ENCODE results near the gene ALG8.
"Not testable (repeated sequence)": the region's sequence is repeated elsewhere in the genome, so short reads cannot be mapped to it uniquely, and the experiment has no call there.

Gene ALG8

DNA sequence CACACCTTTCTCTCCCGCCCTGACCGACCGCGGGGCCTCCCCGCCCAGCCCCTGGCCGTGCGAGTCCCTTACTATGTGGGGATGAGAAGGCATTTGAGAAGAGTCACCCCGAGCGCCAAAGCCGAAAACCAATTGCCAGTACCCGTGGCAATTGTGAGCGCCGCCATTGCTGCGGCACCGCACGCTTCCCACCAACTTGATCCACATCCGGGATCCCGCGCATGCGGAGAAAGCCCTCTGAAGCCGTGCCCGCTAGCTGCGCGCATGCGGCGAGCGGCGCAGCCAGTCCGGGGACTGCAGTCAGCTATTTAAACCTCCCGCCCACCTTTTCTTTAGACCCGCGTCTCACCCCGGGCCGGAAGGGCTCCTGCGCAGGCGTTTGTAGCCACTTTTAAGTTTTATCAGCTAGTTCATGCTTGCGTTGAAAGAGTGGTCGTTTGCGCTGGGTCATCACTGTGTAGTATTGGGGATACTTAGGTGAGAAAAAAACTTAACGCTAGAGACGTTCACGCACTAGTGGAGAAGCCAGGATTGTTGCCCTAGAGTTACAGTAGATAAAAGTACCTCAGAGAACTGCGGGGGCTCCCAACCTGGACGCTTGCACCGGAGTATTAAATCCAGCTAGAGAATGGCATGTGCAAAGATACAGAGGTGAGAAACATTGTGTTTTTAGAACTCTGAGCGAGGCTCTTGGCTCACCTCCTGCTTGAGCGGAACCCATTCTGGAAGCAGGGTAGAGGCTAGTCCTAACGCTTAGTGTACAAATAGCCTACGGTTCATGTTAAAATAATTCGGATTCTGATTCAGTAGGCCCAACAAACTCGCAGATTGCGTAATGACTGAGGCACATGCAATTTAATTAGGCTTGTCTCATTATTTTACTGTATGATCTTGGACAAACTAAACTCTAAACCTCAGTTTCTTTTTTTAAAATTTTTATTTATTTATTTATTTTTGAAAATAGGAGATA lies at the start of gene ALG8:
TSS of gene ALG8 (minus strand) at position 205 of the 970 bp plus-strand sequence. CDS start at position 167, 38 bp downstream.
- peak; percentile 91 for DNase-seq

DNA sequence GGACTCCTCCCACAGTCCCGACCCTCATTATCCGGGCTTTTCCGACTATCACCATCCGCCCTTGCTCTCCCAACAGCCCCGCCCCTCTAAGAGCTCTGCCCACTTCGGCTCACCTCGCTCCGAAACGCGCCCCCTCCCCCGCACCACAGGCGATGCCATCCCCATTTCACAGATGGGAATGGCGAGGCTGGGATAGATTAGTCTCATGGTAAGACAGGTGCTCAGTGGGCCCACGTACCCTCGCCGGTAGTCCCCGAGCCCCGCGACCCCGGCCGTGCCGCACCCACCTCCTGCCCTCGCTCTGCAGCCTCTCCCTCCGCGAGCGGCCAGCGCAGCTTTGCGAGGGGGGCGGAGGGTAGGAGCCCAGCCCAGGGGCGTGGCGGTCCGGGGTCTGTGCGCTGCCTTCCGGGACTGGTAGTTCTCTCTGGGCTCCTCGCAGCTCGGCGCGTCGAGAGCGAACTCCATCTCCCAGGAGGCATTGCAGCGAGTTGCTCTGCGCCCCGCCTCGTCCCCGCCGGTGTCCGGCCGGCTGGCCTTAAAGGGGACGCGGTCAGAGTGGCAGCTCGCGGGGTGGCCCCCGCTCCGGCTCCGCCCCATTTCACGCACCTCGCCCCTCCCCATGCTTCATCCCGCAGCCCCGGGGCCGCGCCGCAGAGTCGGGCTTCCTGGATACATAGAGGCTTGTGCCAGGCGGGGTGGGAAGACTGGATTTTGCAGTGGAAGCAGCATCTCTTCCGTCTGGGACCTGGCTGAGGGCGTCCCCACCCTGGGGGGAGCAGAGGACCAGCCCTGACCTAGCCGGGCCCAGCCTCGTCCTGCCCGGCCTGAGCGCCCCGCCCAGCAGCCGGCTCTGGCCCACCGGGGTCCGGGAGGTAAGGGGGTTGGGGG lies 49.1 kb upstream of the ALG8 start, which contains the start of the genes KCTD21 and USP35:
TSS of gene KCTD21 (minus strand) at position 341 of the 888 bp plus-strand sequence. CDS start 14,072 bp downstream, outside the sequence.
TSS of gene USP35 (plus strand) at position 634 of the 888 bp plus-strand sequence. CDS start 7,327 bp downstream, outside the sequence.
- peak; percentile 95 for DNase-seq

DNA sequence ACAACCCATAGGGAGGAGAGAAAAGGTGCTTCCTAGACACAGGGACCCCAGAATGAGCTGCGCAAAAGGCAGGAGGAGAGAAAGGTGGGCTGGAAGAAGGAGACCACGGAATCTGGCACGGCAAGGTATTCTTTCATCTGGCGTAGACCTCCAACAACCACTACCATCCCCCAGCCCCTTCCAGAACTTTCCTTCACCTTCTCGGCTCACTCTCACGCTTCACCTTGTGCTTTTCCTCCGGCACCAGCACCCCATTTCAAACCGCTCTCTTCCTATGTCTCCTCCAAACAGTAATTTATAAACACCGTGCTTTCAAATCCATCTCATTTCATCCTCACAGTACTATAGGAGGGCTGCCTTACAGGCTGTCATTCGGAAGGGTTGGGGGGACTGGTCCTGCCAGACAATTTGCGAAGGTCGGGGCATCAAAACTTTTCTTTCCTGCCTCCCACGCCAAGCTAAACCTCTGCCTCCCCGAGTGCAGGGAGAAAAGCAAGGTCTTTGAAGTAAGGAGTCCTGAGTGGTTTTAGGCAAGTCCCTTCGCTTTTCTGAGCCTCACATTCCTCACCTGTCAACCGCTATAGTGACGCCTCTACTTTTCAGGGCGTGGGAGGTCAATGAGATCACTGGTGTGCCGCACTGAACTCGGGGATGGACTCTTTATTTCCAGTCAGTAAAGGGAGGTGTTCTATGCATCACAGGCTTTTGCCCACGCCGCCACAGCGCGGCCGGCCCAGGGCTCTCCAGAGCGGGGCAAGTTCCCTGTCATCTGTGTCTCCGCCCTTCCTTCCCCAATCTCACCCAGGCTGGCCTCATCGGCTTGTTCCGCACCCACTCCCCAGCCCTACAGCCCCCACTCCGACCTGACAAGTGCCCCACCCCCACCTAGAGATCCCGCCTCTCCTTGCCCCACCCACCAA lies 48.2 kb upstream of the ALG8 start:
- DNase-seq: no peak

DNA sequence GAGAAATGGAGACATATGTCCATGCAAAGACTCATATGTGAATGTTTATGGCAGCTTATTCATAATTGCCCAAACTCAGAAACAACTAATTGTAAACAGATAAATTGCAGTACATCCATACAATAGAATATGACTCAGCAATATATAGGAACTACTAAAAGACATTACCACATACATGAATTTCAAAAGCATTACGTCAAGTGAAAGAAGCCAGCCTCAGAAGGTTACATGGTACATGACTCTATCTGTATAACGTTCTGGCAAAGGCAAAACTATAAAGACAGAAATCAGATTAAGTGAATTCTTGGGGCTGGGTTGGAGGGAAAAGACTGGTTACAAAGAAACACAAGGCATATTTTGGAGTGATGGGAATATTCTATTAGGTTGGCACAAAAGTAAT lies 41.8 kb upstream of the ALG8 start:
- no peak for DNase-seq

DNA sequence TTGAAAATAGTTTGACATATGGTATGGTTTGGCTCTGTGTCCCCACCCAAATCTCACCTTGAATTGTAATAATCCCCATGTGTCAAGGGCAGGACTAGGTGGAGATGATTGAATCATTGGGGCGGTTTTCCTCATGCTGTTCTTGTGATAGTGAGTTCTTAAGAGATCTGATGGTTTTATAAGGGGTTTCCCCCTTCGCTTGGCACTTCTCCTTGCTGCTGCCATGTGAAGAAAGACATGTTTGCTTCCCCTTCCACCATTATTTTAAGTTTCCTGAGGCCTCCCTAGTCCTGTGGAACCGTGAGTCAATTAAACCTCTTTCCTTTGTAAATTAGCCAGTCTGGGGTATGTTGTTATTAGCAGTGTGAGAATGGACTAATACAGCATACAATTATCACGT lies 41.3 kb upstream of the ALG8 start:
- DNase-seq: no peak

DNA sequence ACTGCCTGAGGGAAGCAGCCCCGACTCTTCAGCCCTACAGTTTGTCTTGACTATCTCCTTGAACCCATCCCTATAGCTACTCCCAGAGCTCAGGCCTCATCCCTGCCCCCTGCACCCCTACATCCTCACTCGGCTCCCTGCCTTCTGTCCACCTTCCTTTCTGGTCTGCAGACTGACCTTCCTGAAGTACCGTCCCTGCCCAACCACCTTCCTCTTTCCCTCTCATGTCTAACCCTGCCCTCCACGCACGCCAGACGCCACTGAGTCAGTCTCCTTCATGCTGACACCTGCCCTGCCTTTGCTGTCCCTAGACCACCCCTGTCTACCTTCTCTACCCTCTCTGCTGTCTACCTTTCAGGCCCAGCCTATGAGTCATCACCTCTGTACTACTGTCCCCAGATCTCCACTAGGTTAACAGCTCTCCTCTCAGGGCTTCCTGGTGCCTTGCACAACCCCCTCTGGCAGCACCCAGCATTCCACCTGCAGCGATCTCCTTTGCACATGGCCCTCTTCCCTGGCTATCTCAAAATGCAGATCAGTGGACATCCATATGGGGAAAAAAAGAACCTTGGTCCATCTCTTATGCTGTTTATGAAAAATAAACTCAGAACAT lies 40.1 kb upstream of the ALG8 start:
- no peak for DNase-seq

DNA sequence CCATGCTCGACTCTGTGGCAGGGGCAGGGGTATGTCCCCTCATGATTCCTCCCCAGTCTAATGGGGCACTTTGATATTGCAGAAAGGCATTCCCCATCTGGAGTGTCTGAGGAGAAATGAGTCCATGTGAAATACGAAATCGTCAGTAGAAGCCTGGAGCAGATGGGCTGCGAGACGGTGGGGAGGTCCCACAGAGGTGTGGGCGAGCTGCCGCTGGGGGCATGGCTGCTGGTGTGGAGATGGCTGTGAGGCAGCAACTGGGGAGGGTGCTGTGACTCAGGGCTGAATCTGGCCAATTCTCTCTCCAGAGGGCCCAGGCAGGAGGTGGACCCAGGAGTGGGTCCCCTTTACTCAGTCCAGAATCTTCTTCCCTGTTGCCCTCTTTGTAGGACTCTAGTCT lies 37.8 kb upstream of the ALG8 start:
- no peak for DNase-seq

DNA sequence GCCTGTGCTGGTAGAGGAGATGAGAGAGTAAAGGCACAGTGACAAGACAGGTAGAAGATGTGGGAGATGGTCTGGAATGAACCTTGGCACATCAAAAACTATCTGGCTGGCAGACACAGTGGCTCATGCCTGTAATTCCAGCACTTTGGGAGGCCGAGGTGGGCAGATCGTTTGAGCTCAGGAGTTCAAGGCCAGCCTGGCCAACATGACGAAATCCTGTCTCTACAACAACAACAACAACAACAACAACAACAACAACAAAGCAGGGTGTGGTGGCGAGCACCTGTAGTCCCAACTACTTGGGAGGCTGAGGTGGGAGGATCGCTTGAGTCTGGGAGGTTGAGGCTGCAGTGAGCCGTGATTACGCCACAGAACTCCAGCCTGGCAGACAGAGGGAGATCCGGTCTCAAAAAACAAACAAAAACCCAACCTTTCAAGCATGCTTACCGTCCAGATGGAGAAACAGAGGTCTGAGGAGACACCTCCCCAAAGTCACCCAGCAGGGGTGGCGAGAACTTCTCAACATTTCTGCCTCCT lies 37.2 kb upstream of the ALG8 start:
- DNase-seq: no peak

DNA sequence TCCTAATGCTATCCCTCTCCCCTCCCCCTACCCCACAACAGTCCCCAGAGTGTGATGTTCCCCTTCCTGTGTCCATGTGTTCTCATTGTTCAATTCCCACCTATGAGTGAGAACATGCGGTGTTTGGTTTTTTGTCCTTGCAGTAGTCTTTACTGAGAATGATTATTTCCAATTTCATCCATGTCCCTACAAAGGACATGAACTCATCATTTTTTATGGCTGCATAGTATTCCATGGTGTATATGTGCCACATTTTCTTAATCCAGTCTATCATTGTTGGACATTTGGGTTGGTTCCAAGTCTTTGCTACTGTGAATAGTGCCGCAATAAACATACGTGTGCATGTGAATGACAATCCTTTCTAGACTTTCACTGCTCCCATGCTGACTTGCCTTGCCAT lies 36.4 kb upstream of the ALG8 start:
- DNase-seq: not testable (repeated sequence)

DNA sequence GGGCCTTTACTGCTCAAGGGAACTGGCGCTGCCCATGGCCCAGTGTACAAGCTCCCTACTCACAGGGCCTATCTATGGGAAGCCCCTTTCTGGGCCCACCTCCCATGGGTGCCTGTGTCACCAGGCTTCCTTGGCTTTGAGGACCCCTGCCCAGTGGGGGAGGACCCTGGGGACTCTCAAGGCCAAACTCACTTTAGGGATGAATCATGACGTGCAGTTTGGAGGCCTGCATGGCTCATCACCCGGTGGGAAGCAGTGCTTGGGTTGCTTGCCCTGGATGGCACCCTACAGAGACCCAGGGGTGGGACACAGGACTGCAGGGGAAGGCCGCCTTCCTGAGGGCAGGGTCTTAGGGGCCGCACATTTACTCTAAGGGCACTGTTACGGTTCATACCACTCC lies 32.5 kb upstream of the ALG8 start:
- DNase-seq: no peak

DNA sequence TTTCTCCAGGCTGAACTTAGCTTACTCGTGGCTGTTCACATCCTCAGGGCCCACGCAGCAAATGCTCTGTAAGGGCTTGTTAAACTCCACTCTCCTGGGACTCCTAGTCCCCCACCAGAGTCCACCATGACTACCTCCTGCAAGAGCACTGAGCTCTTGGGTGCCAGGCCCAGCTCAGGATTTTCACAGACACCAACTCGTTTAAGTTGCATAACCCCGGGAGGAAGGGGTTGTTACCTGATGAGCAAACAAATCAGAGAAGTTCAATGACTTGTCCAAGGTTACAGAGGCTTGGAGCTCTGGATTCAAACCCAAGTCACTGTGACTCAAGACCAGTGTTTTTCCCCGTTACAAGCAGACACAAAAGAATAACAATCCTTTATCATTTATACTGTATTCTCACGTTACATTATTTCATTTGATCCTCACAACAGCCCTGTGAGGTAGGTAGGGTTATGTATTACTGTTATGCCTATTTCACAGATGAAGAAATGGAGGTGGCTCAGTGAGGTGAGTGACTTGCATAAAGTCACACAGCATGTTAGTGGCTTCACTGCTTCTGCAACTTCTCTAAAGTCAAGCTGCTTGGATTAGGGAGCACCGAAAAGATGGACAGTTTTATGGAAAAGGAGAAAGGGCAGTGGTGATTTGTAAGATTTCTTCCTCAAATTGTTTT lies 31.6 kb upstream of the ALG8 start:
- no peak for DNase-seq

DNA sequence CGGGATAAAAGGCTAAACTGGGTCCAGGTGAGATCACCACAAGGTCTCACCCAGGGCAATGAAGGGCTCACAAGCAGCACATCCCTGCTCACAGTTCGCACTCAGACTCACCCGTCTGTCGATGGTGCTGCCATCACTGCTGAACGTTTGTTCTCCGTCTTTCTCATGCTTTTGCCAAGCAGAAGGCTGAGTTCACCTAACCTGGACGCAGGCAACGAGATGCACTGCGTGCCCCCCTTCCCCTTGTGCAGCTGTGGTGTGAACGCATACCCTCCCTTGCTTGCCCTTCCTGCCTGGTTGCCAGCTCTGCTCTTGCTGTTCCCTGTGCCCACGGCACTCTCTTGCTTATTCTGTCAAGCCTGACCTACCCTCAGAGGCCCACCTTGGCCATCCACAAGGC lies 31.0 kb upstream of the ALG8 start:
- no peak for DNase-seq

DNA sequence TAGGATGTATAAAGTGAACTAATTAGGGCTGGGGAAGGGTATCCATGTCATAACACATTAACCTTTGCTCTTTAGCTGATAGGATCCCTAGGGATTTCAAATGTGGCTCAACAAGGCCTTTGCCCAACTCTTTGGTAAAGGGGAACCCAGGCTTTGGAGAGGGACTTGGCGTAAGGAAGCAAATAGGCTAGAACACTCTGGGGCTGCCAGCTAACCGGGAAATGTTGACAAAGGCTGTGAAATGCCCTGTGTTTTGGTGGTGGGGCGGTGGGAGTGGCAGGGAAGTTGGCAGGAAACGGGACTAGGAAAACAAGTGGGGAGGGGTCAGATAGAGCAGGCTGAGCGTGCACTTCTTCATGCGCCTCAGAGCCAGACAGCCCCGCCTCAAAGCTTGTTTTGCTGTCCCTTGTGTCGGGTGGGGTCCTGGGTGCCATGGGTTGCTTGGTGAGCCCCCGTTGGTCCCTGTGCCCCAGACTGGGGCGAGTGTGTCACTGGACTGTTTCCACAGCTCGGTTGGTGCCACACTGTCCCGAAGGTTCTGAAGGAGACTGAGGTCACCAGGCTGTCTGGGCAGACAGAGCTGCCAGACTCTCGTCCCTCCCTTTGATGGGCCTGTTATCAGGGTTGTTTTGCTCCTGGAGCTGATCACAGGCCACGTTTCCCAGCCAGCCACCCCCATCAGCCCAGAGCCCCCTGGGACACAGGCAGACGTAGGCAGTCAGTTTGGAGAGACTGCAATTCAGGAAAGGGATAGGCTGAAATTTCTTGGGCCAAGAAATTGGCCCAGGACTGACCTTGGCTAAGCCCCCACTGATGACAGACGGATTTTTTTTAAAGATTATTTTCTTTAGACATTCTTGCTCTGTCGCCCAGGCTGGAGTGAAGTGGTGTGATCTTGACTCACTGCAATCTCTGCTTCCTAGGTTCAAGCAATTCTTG lies 29.4 kb upstream of the ALG8 start:
- no peak for DNase-seq

DNA sequence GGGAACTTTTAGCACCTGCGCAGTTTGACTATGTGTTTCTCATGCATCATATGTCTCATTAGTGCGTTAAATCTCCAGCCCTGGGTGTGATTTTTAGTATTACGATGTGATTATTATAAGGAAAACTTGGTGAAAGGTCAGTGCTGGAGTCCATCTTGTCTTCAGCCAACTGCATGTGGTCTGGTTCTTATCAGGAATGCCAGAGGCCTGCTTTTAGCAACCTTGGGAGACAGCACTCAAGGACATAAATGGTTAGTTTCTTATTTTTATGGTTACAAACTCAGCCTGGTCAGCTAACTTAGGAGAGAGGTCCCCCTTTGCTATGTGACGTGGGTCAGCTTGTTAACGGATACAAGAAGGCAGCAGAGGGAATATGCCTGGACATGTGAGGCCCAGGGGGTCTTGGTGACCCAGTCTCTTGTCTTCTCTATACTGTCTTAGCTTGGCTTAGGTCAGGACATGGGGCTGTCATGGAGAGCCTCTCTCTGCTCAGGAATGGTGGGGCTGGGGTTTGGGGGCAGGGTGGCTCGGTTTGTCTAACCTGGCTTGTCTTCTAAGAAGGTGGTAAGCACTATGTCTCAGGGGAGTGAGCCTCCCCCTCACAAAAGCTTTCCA lies 27.5 kb upstream of the ALG8 start:
- no peak for DNase-seq

DNA sequence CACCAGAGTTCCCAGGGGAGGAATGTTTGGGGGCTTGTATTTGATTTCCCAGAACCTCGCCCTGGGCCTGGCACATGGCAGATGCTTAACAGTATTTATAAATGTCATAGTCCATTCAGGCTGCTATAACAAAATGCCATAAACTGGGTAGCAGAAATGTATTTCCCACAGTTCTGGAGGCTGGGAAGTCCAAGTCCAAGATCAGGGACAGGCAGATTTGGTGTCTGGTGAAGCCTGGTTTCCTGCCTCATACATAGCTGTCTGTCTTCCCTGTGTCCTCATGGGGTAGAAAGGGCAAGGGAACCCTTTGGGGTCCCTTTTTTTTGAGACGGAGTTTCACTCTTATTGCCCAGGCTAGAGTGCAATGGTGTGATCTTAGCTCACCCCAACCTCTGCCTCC lies 25.0 kb upstream of the ALG8 start:
- no peak for DNase-seq

DNA sequence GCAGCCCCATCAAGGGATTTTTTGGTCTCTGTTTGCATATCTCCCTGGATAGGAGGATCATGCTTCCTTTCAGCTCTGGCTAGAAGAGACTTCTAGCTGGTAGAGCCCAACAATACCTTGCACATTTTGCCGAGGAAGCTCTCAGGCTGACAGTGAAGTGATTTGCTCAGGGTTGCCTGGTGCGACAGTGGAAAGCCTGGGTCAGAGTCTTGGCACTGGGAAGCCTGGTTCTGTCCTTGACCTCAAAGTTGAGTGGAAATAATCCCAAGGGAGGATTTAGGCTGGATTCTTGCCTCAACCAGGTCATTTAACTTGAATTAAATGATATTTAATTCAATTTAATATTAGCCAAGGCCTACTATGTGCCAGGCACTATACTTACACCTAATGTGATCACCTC lies 24.4 kb upstream of the ALG8 start:
- DNase-seq: no peak

DNA sequence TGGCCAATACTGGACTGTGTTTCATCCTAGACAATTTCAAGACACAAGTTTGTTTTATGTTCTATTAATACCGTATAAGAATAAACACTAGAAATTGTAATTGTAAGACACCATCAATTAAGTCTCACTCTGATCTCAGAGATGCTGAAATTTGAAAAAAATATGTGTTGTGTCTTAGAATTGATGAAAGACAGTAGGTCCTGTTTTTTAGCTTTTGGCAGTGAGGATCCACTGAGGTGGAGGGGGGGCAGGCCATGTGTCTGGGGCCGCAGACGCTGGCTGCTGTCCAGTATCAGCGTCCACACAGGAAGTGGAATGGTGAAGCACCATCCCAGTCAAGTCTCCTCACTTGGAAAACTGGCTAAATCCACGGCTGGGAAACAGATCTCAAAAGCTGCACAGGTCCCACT lies 22.5 kb upstream of the ALG8 start:
- no peak for DNase-seq

DNA sequence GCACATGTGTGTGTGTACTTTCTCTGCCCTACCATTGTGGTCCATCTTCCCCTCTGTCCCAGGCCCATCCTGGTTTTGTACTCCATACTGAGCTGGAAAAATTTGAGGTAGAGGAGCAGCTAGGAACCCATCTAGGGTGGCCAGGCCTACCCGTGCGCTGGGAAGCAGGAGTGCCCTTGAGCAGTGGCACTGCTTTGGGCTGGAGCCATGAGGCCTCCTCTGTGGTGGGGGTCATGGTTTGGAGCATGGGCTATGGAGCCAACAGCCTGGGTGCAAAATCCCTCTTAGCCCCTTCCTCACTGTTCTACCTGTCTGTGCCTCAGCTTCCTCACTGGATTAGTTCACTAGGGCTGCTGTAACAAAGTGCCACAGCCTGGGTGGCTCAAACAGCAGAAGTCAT lies 21.9 kb upstream of the ALG8 start:
- DNase-seq: no peak

DNA sequence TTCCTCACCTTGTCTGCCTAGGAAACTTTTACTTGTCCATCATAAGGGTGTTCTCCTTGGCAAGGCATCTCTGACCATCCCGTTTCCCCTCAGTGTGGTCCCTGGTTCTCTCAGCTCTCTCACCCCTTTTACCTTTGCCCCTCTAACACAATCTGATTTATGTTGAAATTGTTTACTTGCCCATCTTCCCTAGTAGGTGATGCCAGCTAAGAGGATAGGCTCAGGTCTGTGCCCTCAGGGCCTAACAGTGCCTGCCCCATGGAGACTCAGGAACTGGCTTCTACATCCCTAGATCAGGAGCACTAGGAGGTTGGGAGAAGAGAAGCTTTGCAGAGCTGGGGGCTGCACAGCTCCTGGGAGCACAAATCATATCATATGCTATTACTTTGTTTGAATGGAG lies 21.1 kb upstream of the ALG8 start:
- DNase-seq: no peak

Data from GDM1 (cell line).